RKO (cell line): ENCODE measurements around the gene MLXIPL.
"Not testable (repeated sequence)": the region's sequence is repeated elsewhere in the genome, so short reads cannot be mapped to it uniquely, and the experiment has no call there.

Experiments
- DNase-seq: peaks from one replicate; pipeline ENCODE4 v3.0.0-alpha.2; 2016; ENCODE audit warnings: low spot score

MLXIPL gene, protein sequence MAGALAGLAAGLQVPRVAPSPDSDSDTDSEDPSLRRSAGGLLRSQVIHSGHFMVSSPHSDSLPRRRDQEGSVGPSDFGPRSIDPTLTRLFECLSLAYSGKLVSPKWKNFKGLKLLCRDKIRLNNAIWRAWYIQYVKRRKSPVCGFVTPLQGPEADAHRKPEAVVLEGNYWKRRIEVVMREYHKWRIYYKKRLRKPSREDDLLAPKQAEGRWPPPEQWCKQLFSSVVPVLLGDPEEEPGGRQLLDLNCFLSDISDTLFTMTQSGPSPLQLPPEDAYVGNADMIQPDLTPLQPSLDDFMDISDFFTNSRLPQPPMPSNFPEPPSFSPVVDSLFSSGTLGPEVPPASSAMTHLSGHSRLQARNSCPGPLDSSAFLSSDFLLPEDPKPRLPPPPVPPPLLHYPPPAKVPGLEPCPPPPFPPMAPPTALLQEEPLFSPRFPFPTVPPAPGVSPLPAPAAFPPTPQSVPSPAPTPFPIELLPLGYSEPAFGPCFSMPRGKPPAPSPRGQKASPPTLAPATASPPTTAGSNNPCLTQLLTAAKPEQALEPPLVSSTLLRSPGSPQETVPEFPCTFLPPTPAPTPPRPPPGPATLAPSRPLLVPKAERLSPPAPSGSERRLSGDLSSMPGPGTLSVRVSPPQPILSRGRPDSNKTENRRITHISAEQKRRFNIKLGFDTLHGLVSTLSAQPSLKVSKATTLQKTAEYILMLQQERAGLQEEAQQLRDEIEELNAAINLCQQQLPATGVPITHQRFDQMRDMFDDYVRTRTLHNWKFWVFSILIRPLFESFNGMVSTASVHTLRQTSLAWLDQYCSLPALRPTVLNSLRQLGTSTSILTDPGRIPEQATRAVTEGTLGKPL

DNA sequence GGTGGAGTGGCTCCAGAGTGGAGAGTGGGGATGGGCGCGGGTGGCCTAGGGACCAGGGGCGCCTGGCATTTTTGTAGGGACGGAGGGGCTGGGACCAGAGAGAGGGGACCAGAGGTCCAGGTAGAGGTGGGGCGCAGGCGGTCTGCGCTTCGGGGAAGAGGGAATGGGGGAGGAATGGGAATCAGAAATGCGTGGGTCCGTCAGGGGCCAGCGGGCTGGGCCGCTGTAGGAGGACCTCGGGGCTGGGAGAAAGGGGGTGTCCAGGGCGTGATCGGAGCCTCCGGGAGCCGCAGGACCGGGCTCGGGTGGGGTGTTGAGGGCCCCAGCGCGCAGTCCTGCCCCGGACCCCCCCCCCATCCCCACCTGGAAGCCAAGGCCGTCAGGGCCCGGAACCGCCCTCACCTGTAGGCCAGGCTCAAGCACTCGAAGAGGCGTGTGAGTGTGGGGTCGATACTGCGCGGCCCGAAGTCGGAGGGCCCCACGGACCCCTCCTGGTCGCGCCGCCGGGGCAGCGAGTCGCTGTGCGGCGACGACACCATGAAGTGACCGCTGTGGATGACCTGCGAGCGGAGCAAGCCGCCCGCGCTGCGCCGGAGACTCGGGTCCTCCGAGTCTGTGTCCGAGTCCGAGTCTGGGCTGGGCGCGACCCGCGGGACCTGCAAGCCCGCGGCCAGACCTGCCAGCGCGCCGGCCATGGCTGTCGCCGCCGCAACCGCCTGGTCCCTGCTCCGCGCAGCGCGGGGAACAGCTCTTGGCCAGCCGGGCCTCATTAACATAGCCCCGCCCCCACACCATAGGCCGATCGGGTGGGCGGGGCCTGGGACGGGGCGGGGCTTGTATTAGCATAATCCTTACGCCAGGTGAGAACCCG lies at the start of gene MLXIPL:
TSS of gene MLXIPL (minus strand) at position 725 of the 871 bp plus-strand sequence. CDS start at position 695, 30 bp downstream.
- peak; percentile 73 for DNase-seq

DNA sequence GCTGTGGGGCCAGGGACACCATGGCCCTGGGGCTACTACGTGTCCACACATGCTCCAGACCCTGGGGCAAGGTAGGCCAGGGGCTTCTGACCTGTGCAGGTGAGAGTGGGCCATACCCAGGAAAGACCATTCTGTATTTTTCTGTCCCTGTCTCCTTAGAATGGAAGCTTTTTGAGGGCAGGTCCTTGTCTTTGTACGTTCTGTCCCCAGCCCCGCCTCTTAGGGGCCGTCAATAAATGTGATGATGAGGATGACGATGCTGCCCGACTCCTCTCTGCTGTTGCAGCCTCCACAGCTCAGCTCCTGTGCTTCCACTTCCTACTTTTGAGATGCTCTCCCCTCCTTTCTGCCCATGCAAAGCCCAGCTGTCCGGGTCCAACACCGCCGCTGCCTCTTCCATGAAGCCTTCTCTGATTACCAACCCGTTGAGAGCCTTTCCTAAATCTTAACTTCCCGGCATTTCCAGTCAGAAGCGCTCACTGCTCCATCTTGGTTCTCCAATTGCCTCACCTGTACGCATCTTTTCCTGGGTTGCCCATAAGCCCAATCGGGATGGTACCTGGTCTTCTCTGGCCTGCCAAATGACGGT lies 47.6 kb upstream of the MLXIPL start:
- DNase-seq = no peak

DNA sequence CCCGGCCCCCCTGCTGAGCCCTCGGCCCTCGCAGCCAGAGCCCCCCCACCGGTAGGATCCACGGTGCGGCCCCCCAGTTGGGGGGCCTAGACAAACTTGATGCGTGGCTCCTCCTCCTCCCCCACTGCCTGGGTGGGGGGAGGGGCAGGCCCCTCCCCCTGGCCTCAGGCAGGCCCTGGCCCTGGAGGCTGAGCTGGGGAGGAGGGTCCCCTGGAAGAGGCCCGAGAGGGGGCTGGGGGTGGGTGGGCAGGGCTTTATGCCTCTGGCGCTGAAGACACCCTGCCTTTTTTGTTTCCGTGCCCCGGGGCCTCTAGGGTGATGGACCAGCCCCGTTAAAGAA lies 47.0 kb upstream of the MLXIPL start:
- no peak for DNase-seq

- DNase-seq = no peak
Observed at GRCh38 chr7:73669858-73670385, 45.6 kb upstream of the MLXIPL start.

DNA sequence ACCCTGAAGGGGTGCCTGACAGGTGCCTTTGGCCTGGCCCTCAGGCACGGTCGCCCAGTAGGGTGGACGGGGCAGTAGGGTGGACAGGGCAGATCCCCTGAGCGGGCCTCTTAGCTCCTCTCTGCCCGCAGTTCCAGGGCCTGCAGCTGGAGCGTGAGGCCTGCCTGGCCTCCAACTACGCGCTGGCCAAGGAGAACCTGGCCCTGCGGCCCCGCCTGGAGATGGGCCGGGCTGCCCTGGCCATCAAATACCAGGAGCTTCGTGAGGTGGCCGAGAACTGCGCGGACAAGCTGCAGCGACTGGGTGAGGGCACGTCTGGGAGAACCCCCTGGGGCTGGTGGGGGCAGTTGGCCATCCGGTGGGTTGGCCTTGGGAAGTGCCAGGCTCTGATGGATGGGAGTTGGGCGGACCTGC lies 45.0 kb upstream of the MLXIPL start:
- DNase-seq = no peak

- no peak for DNase-seq
Observed at GRCh38 chr7:73668886-73669230, 44.5 kb upstream of the MLXIPL start.

DNA sequence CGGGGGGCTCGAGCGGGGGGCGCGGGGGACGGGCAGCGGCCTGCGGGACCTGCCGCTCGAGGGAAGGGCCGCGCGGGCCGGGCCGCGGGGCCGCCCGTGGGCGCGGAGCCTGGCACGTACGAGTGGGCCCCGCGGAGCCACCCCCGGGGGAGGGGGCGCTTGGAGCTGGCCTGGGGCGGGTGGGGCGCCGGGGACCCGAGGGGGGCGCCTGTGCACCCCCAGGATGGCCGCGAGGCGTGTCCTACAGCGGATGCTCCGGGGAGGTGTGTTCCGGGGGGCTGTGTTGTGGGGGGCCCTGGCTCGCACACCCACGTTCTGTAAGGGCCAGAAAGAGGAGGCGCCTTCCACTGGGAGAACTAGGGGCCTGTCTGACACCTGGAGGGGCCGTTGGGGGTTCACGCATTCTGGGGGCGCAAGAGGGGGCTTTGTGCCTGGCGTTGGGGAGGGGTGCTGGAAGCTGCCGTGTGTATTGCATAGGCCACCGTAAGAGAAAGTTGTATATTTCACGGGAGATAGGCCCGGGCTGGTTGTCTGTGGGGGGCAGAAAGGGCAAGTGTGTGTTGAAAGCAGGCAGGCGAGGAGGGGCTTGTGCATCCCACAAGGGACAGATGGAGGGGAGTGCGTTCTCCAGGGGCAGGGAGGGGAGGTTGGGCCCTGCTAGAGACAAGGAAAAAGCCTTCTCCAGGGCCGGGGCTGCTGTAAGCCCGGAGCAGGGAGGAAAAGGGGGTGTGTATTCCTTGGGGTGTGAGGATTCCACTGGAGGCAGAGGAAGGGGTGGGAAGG lies 44.0 kb upstream of the MLXIPL start:
- DNase-seq = no peak

- peak; percentile 88 for DNase-seq
Observed at GRCh38 chr7:73667344-73668102, 43.2 kb upstream of the MLXIPL start, which contains the start of gene VPS37D. Gene VPS37D (plus strand): TSS chr7:73667831. CDS start chr7:73667959, 128 bp downstream.

DNA sequence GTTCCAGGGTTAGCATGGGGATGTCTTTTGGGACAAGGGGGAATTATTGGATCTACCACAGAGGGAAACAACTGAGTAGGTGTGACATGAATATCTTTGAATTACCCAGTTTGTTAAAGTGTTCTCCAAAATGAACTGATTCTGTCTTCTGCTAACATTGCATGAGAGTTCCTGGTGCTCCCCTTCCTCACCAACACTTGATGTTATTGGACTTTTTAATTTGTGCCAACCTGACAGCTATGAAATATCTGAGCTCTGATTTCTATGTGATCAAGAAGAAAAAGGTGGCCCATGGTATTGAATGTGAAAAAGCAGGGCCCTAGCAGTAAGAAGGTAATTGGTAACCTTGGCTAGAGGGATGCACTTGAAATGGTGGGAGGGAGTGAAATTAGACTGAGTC lies 38.7 kb upstream of the MLXIPL start:
- DNase-seq = no peak

GRCh38 chr7:73660594-73660993 lies 36.3 kb upstream of the MLXIPL start:
- not testable (repeated sequence) for DNase-seq

GRCh38 chr7:73659983-73660382 lies 35.7 kb upstream of the MLXIPL start:
- no peak for DNase-seq

GRCh38 chr7:73655309-73655708 lies 31.0 kb upstream of the MLXIPL start:
- DNase-seq = not testable (repeated sequence)

DNA sequence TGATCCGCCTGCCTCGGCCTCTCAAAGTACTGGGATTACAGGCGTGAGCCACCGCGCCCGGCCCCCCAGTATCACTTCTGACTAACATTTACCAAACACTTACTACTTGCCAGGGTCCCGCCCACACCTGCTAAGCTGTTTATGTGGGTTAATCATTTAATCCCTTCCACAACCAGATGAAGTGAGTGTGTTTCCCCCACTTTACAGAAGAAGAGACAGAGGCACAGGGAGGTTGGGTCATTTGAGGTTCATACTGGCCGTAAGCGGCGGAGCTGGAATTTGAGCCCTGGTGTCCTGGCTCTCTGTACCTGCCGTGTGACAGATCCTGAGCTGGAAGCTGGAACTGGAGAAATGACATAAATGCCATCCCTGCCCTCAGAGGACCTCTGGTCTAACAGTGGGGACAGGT lies 28.2 kb upstream of the MLXIPL start:
- DNase-seq = peak; percentile 40

DNA sequence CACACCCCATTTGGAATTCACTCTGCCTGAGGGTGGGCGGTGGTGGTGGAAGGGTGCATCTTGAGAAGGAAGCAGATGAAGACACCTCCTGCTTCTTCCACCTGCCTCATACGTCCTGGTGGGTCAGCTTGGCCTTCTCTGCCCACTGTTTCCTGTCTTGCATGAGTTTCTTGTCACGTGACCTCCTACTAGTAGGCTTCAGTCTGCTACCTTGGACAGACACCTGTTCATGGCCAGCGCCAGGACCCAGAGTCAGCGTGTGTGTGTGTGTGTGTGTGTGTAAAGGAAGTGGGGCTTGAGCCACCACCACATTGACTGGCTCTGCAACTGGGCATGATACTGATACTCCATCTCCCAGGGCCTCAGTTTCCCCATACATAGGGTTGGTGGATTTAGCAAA lies 26.2 kb upstream of the MLXIPL start:
- DNase-seq = no peak

- no peak for DNase-seq
Observed at GRCh38 chr7:73649576-73649975, 25.3 kb upstream of the MLXIPL start.

- no peak for DNase-seq
Observed at GRCh38 chr7:73648593-73649332, 24.4 kb upstream of the MLXIPL start.

GRCh38 chr7:73647725-73648592 lies 23.6 kb upstream of the MLXIPL start:
- no peak for DNase-seq
